Parathyroid adenoma (tissue), 2 donors: ENCODE data around the gene ATP9B.

ENCODE experiments used
- H2AFZ ChIP-seq: fragments of 300-600 bp; sonication (generic); one replicate; pipeline ENCODE4 v1.7.0; 2017; ENCODE audit warnings: antibody characterized with exemption, mild to moderate bottlenecking
- H3K27ac ChIP-seq: fragments of 300-600 bp; sonication (generic); one replicate; pipeline ENCODE4 v1.7.0; 2017
- H3K27me3 ChIP-seq: fragments of 300-600 bp; sonication (generic); one replicate; pipeline ENCODE4 v1.7.0; 2017; ENCODE audit warnings: low read length; ENCODE audit not compliant: control insufficient read depth, insufficient read depth
- H3K36me3 ChIP-seq: fragments of 300-600 bp; sonication (generic); one replicate; pipeline ENCODE4 v1.7.0; 2017; ENCODE audit warnings: low read length; ENCODE audit not compliant: control insufficient read depth, insufficient read depth
- H3K4me1 ChIP-seq: fragments of 300-600 bp; sonication (generic); one replicate; pipeline ENCODE4 v1.7.0; 2017; ENCODE audit warnings: control low read depth
- H3K4me2 ChIP-seq: fragments of 300-600 bp; sonication (generic); one replicate; pipeline ENCODE4 v1.7.0; 2017; ENCODE audit warnings: low read length
- H3K4me3 ChIP-seq: fragments of 300-600 bp; sonication (generic); one replicate; pipeline ENCODE4 v1.7.0; 2017; ENCODE audit warnings: low read depth, low read length
- H3K79me2 ChIP-seq: fragments of 300-600 bp; sonication (generic); one replicate; pipeline ENCODE4 v1.7.0; 2017; ENCODE audit warnings: control low read depth
- H3K9ac ChIP-seq: fragments of 300-600 bp; sonication (generic); one replicate; pipeline ENCODE4 v1.7.0; 2017; ENCODE audit warnings: mild to moderate bottlenecking
- H3K9me3 ChIP-seq: fragments of 300-600 bp; sonication (generic); one replicate; pipeline ENCODE4 v1.7.0; 2017; ENCODE audit warnings: low read length; ENCODE audit not compliant: control insufficient read depth
- CTCF ChIP-seq: fragments of 300-600 bp; sonication (generic); IDR thresholded peaks from one replicate; pipeline ENCODE4 v1.7.0; 2017; ENCODE audit warnings: antibody characterized with exemption, mild to moderate bottlenecking
- donor health status: primary hyperparathyroidism.

Gene ATP9B

DNA sequence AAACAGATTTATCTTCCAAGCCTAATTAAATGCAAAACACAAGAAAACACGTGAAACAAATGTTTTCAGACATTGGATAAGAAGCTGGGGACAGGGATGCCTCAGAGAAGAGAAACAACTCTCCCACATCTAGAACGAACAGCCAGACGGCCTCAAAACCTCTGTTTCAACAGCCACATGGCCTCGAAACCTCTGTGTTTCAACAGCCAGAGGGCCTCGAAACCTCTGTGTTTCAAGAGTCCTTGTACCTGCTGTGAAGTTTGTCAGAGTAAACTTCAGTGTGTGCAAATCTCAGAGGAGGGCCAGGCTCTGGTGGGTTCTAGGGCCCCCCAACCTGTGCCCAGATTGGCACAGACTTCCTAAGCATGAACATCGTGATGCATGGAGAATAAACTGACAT lies 283.2 kb downstream of the ATP9B start:
- Histone ChIP-seq H3K9ac (no peak overlapping the region), H3K79me2 (no peaks in the 10 kb centered on the region), H3K27me3 (no peaks in the 10 kb centered on the region), H3K9me3 (no peaks in the 10 kb centered on the region), H3K4me2 (no peak overlapping the region), H3K27ac (no peak overlapping the region), H3K4me1 (no peaks in the 10 kb centered on the region), H2AFZ (no peak overlapping the region), H3K36me3 (no peaks in the 10 kb centered on the region), H3K4me3 (no peak overlapping the region)
- no peak for TF ChIP-seq CTCF

- Histone ChIP-seq H3K4me2 (no peak overlapping the region), H3K36me3 (no peaks in the 10 kb centered on the region), H3K4me1 (no peaks in the 10 kb centered on the region), H3K79me2 (no peaks in the 10 kb centered on the region), H3K27ac (no peak overlapping the region), H3K9ac (no peak overlapping the region), H3K9me3 (no peaks in the 10 kb centered on the region), H3K4me3 (no peak overlapping the region), H2AFZ (no peak overlapping the region), H3K27me3 (no peaks in the 10 kb centered on the region)
- no peak for TF ChIP-seq CTCF
Measured at GRCh38 chr18:79353267-79353666, 284.1 kb downstream of the ATP9B start.

- Histone ChIP-seq H3K36me3 (no peaks in the 10 kb centered on the region), H3K9ac (no peak overlapping the region), H3K4me2 (no peak overlapping the region), H3K4me3 (no peak overlapping the region), H3K79me2 (no peaks in the 10 kb centered on the region), H2AFZ (no peak overlapping the region), H3K27ac (no peak overlapping the region), H3K9me3 (no peaks in the 10 kb centered on the region), H3K27me3 (no peaks in the 10 kb centered on the region), H3K4me1 (no peaks in the 10 kb centered on the region)
- no peak for TF ChIP-seq CTCF
Measured at GRCh38 chr18:79354350-79354749, 285.2 kb downstream of the ATP9B start.

- no peak overlapping the region for H2AFZ ChIP-seq
- no peaks in the 10 kb centered on the region for H3K79me2 ChIP-seq
- no peak overlapping the region for H3K27ac ChIP-seq
- H3K9me3 ChIP-seq = no peaks in the 10 kb centered on the region
- no peaks in the 10 kb centered on the region for H3K36me3 ChIP-seq
- H3K4me2 ChIP-seq = no peak overlapping the region
- H3K4me3 ChIP-seq = no peak overlapping the region
- H3K4me1 ChIP-seq = no peaks in the 10 kb centered on the region
- H3K9ac ChIP-seq = no peak overlapping the region
- H3K27me3 ChIP-seq = no peaks in the 10 kb centered on the region
- no peak for TF ChIP-seq CTCF
Measured at GRCh38 chr18:79355433-79356335, 286.5 kb downstream of the ATP9B start.

DNA sequence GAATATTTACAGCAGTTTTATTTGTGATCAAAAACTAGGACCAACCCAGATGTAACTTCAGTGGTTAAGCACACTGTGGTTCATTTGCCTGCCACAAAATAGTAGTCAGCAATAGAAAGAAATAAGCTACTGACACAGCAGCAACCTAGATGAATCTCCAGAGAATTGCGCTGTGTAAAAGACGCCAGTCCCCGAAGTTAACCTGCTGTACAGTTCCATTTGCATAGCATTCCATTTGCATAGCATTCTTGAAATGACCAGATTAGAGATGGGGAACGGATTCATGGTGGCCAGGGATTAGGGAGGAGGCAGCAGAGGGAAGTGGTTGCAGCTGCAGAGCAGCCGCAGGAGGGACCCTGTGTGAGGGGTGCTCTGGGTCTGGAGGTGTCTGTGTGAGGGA lies 287.2 kb downstream of the ATP9B start:
- no peaks in the 10 kb centered on the region for H3K9me3 ChIP-seq
- no peak overlapping the region for H3K4me3 ChIP-seq
- H3K27me3 ChIP-seq = no peaks in the 10 kb centered on the region
- no peaks in the 10 kb centered on the region for H3K4me1 ChIP-seq
- H3K36me3 ChIP-seq = no peaks in the 10 kb centered on the region
- no peak for TF ChIP-seq CTCF
- no peaks in the 10 kb centered on the region for H3K79me2 ChIP-seq
- H3K27ac ChIP-seq = no peak overlapping the region
- no peak overlapping the region for H3K4me2 ChIP-seq
- no peak overlapping the region for H3K9ac ChIP-seq
- no peak overlapping the region for H2AFZ ChIP-seq
